Measurements from ENCODE around the gene DYNLT4.

GRCh38 chr1:44805311-44806024 is 1.7 kb downstream of the DYNLT4 start:
- TF ChIP-seq POLR2A (IDR thresholded peaks at IDR 0.05) (no peak), CTCF (IDR thresholded peaks at IDR 0.05) (no peak), EP300 (IDR thresholded peaks at IDR 0.05) (no peak)

Data from tibial nerve (tissue), 4 donors.